Endodermal cell (in vitro differentiated cells): ENCODE results near the gene ZNF396. TPM values are rescaled to one million over a fixed set of nuclear protein-coding genes. Genes with fewer than 3 reads are reported as not detected.

Experiments
- DNase-seq: peaks from one replicate; pipeline ENCODE4 v3.0.0-alpha.2; 2017
- H3K27ac ChIP-seq: 2 replicates; pipeline ENCODE4 v1.5.1; 2013; ENCODE audit warnings: mild to moderate bottlenecking, low read depth, low read length, moderate library complexity
- H3K27me3 ChIP-seq: 2 replicates; pipeline ENCODE4 v1.6.1; 2013; ENCODE audit warnings: mild to moderate bottlenecking, low read length, moderate library complexity; ENCODE audit not compliant: insufficient read depth, control insufficient read depth, poor library complexity, severe bottlenecking
- H3K36me3 ChIP-seq: 2 replicates; pipeline ENCODE4 v1.7.0; 2013; ENCODE audit warnings: mild to moderate bottlenecking, low read length, moderate library complexity; ENCODE audit not compliant: control insufficient read depth, insufficient read depth
- H3K4me1 ChIP-seq: one replicate; pipeline ENCODE4 v1.7.0; 2013; ENCODE audit warnings: low read length; ENCODE audit not compliant: control insufficient read depth, insufficient read depth
- H3K4me3 ChIP-seq: 2 replicates; pipeline ENCODE4 v1.5.1; 2013; ENCODE audit warnings: mild to moderate bottlenecking, low read length, moderate library complexity
- H3K9ac ChIP-seq: 2 replicates; pipeline ENCODE4 v1.6.1; 2013; ENCODE audit warnings: mild to moderate bottlenecking, low read length, moderate library complexity; ENCODE audit not compliant: poor library complexity, severe bottlenecking; ENCODE audit errors: extremely low read depth
- H3K9me3 ChIP-seq: 2 replicates; pipeline ENCODE4 v1.6.1; 2013; ENCODE audit warnings: mild to moderate bottlenecking, low read length, moderate library complexity; ENCODE audit not compliant: control insufficient read depth
- H3K27ac Mint-ChIP-seq: 2 replicates; pipeline ENCODE4 v1.8.0; 2020; ENCODE audit warnings: mixed read lengths
- H3K27me3 Mint-ChIP-seq: 2 replicates; pipeline ENCODE4 v1.8.0; 2021; ENCODE audit warnings: mild to moderate bottlenecking, mixed read lengths; ENCODE audit not compliant: insufficient read depth
- H3K36me3 Mint-ChIP-seq: 2 replicates; pipeline ENCODE4 v1.8.0; 2020; ENCODE audit warnings: low read depth, mixed read lengths
- H3K4me1 Mint-ChIP-seq: 2 replicates; pipeline ENCODE4 v1.8.0; 2020; ENCODE audit warnings: mixed read lengths
- H3K4me3 Mint-ChIP-seq: 2 replicates; pipeline ENCODE4 v1.8.0; 2020; ENCODE audit warnings: mild to moderate bottlenecking, moderate library complexity, mixed read lengths
- H3K9me3 Mint-ChIP-seq: 2 replicates; pipeline ENCODE4 v1.8.0; 2020; ENCODE audit warnings: mild to moderate bottlenecking, mixed read lengths
- CTCF ChIP-seq: fragments of 200-600 bp; sonication (generic); conservative IDR thresholded peaks from 2 replicates; pipeline ENCODE4 v1.5.0; 2021; ENCODE audit warnings: antibody characterized with exemption, mild to moderate bottlenecking
- WGBS, 2 experiments: methylation state at CpG; one replicate each; pipeline versions ENCODE4 v1.1.5 to v1.1.7; 2013; ENCODE audit warnings: missing lambda C conversion rate in 2 of 2, mixed read lengths in 1 of 2; ENCODE audit not compliant: insufficient coverage in 1 of 2, insufficient read length in 1 of 2; 5-methylcytosine and 5-hydroxymethylcytosine counted together
- total RNA-seq, 2 donors: library from RNA; stranded (reverse); fragmentation: NEBNext Ultra II Directional in 1 of 2; extraction: Animal tissue kit (Norgen Biotek cat#: 25700) in 1 of 2; gene quantifications; 2 replicates in 1 of 2; 3 replicates in 1 of 2; pipeline ENCODE4 v1.2.1, GENCODE V29; 2021

The ZNF396 gene
- total RNA-seq, 2 donors from 2014 or later, result 5.4 to 8.5 TPM

DNA sequence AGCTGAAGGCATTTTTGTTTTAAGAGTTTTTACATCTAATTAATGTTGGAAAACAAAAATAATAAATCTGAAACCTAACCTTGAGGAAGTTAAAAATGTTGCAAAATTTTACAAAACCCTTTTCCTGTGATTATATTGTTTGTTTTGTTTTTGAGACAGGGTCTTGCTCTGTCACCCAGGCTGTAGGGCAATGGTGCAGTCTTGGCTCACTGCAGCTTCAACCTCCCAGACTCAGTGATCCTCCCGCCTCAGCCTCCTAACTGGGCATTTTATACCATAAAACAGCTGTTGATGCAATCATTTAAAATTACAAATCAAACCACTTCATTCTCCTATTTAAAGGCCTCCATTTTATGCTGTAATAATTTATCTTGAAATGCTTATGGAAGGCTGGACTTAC lies 31.2 kb downstream of the ZNF396 start:
- peaks cover 5% of the 10 kb centered on the region for H3K9me3 Mint-ChIP-seq
- H3K27me3 ChIP-seq, result no peaks in the 10 kb centered on the region
- no peak overlapping the region for H3K4me3 Mint-ChIP-seq
- no peak overlapping the region for H3K9ac ChIP-seq
- H3K36me3 Mint-ChIP-seq, result no peaks in the 10 kb centered on the region
- peaks cover 22% of the 10 kb centered on the region for H3K4me1 Mint-ChIP-seq
- no peak for DNase-seq
- H3K27ac Mint-ChIP-seq, result peak overlapping the region; percentile 88
- no peaks in the 10 kb centered on the region for H3K27me3 Mint-ChIP-seq
- TF ChIP-seq CTCF, result no peak
- H3K4me3 ChIP-seq, result no peak overlapping the region
- peaks cover 10% of the 10 kb centered on the region for H3K36me3 ChIP-seq
- no peaks in the 10 kb centered on the region for H3K4me1 ChIP-seq
- WGBS, 2 experiments, result 84% methylated on average over 1 of the region's 1 CpG; no CpG with 5 or more reads in 1 of the 2 experiments
- peak overlapping the region; percentile 99 for H3K27ac ChIP-seq
- H3K9me3 ChIP-seq, result peaks cover 13% of the 10 kb centered on the region

GRCh38 chr18:35345460-35345921 lies 31.6 kb downstream of the ZNF396 start:
- peaks cover under 1% of the 10 kb centered on the region for H3K36me3 Mint-ChIP-seq
- peaks cover 22% of the 10 kb centered on the region for H3K4me1 Mint-ChIP-seq
- peaks cover 2% of the 10 kb centered on the region for H3K9me3 Mint-ChIP-seq
- peak overlapping the region; percentile 99 for H3K27ac ChIP-seq
- H3K4me3 ChIP-seq, result no peak overlapping the region
- peak overlapping the region; percentile 88 for H3K27ac Mint-ChIP-seq
- no peaks in the 10 kb centered on the region for H3K4me1 ChIP-seq
- H3K27me3 ChIP-seq, result no peaks in the 10 kb centered on the region
- H3K9ac ChIP-seq, result no peak overlapping the region
- peaks cover 9% of the 10 kb centered on the region for H3K9me3 ChIP-seq
- H3K4me3 Mint-ChIP-seq, result peak overlapping the region; percentile 97
- H3K36me3 ChIP-seq, result peaks cover 15% of the 10 kb centered on the region
- no peak for TF ChIP-seq CTCF
- DNase-seq, result no peak
- no peaks in the 10 kb centered on the region for H3K27me3 Mint-ChIP-seq
- WGBS, 2 experiments, result 72 to 86% methylated on average over 3 to 6 of the region's 6 CpGs

GRCh38 chr18:35344736-35345459 lies 32.2 kb downstream of the ZNF396 start:
- Histone ChIP-seq H3K9ac (peak overlapping the region; percentile 99), H3K4me3 (peak overlapping the region; percentile 94), H3K27ac (peak overlapping the region; percentile 99), H3K36me3 (peaks cover 21% of the 10 kb centered on the region), H3K27me3 (no peaks in the 10 kb centered on the region), H3K4me1 (no peaks in the 10 kb centered on the region), H3K9me3 (peaks cover 6% of the 10 kb centered on the region)
- H3K36me3 Mint-ChIP-seq, result peaks cover 6% of the 10 kb centered on the region
- no peaks in the 10 kb centered on the region for H3K27me3 Mint-ChIP-seq
- peaks cover 1% of the 10 kb centered on the region for H3K9me3 Mint-ChIP-seq
- peak overlapping the region; percentile 98 for H3K27ac Mint-ChIP-seq
- no peak for DNase-seq
- TF ChIP-seq CTCF, result no peak
- 49 to 84% methylated on average over 3 to 12 of the region's 12 CpGs for WGBS, 2 experiments
- peak overlapping the region; percentile 97 for H3K4me3 Mint-ChIP-seq
- H3K4me1 Mint-ChIP-seq, result peaks cover 22% of the 10 kb centered on the region
